Stimulated activated CD8-positive, alpha-beta memory T cell treated with anti-CD3 and anti-CD28 coated beads, Interleukin-7, amount 100 ng/mL, for 24 hours (primary cell): ENCODE measurements around the gene AXIN1.
"Not testable (repeated sequence)": the region's sequence is repeated elsewhere in the genome, so short reads cannot be mapped to it uniquely, and the experiment has no call there.

Experiments used
- DNase-seq: peaks from one replicate; pipeline ENCODE4 v3.0.0-alpha.2; 2020; ENCODE audit warnings: low read depth

AXIN1 gene

DNA sequence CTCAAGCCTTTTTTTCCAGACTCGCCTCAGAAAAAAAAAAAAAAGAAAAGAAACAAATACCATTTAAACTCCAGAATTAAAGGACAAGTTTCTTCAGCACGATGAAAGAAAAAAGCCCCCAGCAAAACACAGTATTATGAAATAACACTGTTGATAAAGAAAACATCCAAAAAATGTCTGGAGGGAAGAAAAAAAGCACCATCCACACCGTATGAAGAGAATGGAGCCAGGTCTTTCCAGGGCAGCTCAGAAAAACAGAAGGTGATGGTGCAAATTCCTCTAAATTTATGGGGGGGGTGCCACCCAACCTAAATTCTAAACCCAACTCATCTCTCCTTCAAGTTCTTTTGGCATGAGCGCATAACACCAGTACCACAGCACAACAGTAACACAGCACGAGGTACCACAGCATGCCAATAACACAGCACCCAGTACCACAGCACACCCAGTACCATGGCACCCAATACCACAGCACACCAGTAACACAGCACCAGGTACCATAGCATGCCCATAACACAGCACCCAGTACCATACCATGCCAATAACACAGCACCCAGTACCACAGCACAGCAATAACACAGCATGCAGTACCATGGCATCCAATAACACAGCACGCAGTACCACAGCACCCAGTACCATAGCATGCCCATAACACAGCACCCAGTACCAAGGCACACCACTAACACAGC is 19.0 kb downstream of the AXIN1 start:
- DNase-seq = no peak

- not testable (repeated sequence) for DNase-seq
These were observed 21.2 kb downstream of the AXIN1 start for GRCh38 chr16:331181-331814.

DNA sequence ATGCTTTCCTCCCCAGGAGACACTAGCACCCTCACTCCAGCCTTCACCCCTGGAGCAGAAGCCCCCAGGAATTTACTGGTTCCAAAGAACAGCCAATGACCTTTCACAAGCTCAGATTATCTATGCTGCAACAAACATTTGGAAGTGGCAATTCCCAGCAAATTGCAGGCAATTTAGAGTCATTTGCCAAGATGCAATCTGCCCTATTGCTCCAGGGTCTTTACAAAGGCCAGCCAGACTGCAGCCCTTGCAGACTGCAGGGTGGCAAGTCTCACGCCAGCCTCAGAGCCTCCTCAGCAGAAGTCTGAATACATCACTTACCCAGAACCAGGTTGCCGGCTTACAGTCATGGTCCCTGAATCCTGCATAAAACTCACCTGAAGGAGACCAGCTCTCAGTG is 21.8 kb downstream of the AXIN1 start:
- DNase-seq = no peak

GRCh38 chr16:325375-326145 is 27.0 kb downstream of the AXIN1 start:
- DNase-seq = no peak

DNA sequence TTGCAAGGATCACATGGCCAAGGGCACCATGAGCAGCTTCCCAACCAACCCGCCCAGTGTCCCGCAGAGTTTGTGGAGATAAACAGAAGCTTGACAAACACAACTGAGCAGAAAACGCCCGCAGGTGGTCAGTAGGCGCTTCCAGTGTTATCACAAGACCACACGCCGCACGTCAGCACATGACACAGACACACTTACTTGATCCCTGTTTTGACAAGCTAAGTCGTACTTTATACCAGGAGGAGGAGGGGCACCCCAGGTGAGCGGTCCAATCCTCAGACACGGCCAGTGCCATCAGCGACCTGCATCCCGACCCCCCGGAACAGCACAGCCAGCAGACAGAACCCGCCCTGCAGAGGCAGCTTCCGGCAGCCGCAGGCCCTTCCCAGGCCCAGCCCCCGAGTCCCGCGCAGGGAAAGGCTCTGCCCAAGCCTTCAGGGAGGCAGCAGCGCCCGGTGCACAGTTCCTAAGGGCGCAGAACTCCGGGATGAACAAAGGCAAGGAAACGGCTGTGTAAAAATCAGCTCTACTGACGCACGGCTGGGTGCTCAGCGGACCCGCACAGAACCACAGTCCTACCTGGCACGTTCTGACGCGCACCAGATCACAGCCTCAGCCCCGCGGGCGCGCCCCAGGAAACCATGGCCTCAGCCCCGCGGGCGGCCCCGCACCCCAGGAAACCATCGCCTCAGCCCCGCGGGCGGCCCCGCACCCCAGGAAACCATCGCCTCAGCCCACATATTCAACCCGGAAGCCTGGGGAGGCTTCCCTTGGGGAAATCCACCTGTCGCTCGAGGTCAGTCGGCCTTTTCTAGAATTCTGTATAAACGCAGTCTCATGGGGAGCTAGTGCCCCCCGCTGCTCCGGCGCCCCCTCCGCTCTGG is 27.8 kb downstream of the AXIN1 start:
- no peak for DNase-seq

GRCh38 chr16:324201-324450 is 28.4 kb downstream of the AXIN1 start:
- DNase-seq = no peak

DNA sequence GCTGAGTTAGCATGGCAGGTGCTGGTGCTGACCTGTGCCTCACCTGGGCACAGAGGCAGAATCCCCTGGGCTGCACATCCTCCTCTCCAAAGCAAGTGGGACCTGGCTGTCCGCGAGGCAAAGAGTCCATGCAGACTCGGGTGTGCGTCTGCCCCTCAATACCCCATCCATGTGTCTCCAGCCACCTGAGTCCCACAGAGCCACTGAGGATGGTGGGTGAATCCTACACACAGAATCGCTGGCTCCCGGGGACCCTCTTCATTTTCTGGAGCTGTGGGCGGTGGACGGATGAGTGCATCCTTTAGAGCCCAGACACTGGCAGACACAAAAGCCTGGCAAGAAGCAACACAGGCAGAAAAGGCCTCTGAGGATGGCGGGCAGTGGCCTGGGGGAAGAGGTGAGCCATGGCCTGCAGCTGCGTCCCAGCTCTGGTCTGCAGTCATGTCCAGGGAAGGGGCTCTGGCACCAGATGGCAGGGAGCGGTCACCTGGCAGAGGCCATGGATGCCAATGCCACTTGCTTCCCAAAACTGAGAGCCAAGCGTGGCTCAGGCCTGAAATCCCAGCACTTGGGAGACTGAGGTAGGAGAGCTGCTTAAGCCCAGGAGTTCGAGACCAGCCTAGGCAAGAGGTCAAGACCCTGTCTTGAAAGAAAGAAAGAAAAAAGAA is 29.9 kb downstream of the AXIN1 start:
- DNase-seq = no peak

GRCh38 chr16:321532-321931 is 31.0 kb downstream of the AXIN1 start:
- no peak for DNase-seq

- no peak for DNase-seq
These were observed 32.3 kb downstream of the AXIN1 start for GRCh38 chr16:320206-320605.

DNA sequence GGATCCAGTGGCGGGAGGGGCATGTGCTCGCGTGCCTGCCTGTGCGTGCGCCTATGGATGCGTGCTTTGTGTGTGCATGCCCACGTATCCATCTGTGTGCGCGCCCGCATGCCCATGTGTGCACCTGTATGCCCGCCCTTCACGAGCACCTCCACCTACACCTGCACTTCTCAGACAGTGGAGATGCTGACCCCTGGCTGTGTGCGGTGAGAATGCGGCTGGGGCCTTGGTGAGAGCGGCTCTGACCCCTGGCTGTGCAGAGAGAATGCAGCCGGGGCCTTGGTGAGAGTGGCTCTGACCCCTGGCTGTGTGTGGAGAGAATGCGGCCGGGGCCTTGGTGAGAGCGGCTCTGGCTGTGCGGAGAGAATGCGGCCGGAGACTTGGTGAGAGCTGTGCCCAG is 33.9 kb downstream of the AXIN1 start:
- no peak for DNase-seq

- DNase-seq = no peak
These were observed 34.9 kb downstream of the AXIN1 start for GRCh38 chr16:317583-317982.

DNA sequence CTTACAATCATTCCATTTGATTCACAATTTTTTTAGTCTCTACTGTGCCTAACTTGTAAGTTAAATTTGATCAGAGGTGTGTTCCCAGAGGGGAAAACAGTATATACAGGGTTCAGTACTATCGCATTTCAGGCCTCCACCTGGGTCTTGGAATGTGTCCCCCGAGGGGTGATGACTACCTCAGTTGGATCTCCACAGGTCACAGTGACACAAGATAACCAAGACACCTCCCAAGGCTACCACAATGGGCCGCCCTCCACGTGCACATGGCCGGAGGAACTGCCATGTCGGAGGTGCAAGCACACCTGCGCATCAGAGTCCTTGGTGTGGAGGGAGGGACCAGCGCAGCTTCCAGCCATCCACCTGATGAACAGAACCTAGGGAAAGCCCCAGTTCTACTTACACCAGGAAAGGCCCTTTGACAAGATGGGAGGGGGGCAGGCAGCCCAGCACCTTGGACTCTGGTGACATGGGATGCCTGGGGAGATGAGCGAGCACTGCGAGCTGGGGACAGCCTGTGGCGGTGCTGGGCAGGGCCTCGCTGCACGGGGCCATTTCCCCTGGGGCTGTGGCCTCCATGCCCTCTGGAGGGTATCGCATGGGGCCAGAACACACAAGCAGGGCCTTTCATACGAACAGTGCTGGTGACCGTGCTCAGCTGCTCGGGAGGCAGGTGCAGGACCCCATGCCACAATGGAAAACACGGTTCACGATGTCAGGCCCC is 35.6 kb downstream of the AXIN1 start:
- DNase-seq = no peak

GRCh38 chr16:314795-315299 is 37.7 kb downstream of the AXIN1 start:
- DNase-seq = no peak

DNA sequence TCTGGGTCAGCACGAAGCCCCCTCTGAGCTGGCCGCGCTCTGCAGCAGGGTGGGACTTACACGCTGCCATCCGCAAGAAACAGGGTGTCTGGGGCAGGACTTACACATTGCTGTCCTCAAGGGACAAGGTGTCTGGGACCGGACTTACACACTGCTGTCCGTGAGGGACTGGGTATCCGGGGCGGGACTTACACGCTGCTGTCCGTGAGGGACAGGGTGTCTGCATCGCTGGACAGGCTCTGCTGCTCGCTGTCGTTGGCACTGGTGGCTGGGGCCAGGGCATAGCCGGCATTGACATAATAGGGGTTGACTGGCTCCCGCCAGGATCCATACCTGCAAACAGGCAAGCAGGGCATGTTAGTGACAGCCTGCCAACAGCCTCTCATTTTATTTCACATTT is 38.2 kb downstream of the AXIN1 start:
- DNase-seq = no peak

- no peak for DNase-seq
These were observed 40.8 kb downstream of the AXIN1 start for GRCh38 chr16:311725-312124.

- DNase-seq = no peak
These were observed 43.0 kb downstream of the AXIN1 start for GRCh38 chr16:309476-309875.

GRCh38 chr16:307691-308312 is 44.7 kb downstream of the AXIN1 start:
- DNase-seq = no peak

GRCh38 chr16:306911-307370 is 45.6 kb downstream of the AXIN1 start:
- DNase-seq = no peak

GRCh38 chr16:305916-306626 is 46.5 kb downstream of the AXIN1 start:
- no peak for DNase-seq
